ENCODE measurements around the gene BEND3. TPM values are rescaled to one million over a fixed set of nuclear protein-coding genes. Genes with fewer than 3 reads are reported as not detected.
"Not testable (repeated sequence)": the region's sequence is repeated elsewhere in the genome, so short reads cannot be mapped to it uniquely, and the experiment has no call there.

Gene BEND3
- total RNA-seq: 10 to 100 TPM in 2 of 3 donors, 1 to 10 TPM in 1; 8.9 to 12.0 (median 11.1) TPM

GRCh38 chr6:107114926-107115694 is at the start of gene BEND3:
Gene BEND3 (minus strand): TSS chr6:107115515. CDS start chr6:107099285, 16,230 bp downstream.
- DNase-seq (peak; percentile 64), ATAC-seq (peak; percentile 45 to 49)
- Mint-ChIP-seq H3K36me3 (ENCODE audit: insufficient read depth) (no peaks in the 10 kb centered on the region), H3K4me1 (ENCODE audit: low read depth) (peaks cover 17% of the 10 kb centered on the region), H3K9me3 (no peaks in the 10 kb centered on the region), H3K4me3 (peak within 1 kb of the TSS; percentile 82), H3K27me3 (ENCODE audit: low read depth) (peaks cover 9% of the 10 kb centered on the region)

GRCh38 chr6:107164299-107164698 is 49.0 kb upstream of the BEND3 start:
- H3K36me3 Mint-ChIP-seq (ENCODE audit: insufficient read depth); ATAC-seq; DNase-seq; H3K9me3 Mint-ChIP-seq; H3K4me3 Mint-ChIP-seq; H3K27me3 Mint-ChIP-seq (ENCODE audit: low read depth); H3K4me1 Mint-ChIP-seq (ENCODE audit: low read depth): not testable (repeated sequence)

GRCh38 chr6:107161521-107161920 is 46.2 kb upstream of the BEND3 start:
- no peaks in the 10 kb centered on the region for H3K9me3 Mint-ChIP-seq
- H3K4me3 Mint-ChIP-seq: no peak overlapping the region
- DNase-seq (no peak), ATAC-seq (no peak)
- no peaks in the 10 kb centered on the region for H3K27me3 Mint-ChIP-seq (ENCODE audit: low read depth)
- peaks cover 2% of the 10 kb centered on the region for H3K36me3 Mint-ChIP-seq (ENCODE audit: insufficient read depth)
- H3K4me1 Mint-ChIP-seq (ENCODE audit: low read depth): no peaks in the 10 kb centered on the region

GRCh38 chr6:107156617-107157016 is 41.3 kb upstream of the BEND3 start:
- ATAC-seq (no peak), DNase-seq (no peak)
- peaks cover 2% of the 10 kb centered on the region for H3K36me3 Mint-ChIP-seq (ENCODE audit: insufficient read depth)
- no peaks in the 10 kb centered on the region for H3K4me1 Mint-ChIP-seq (ENCODE audit: low read depth)
- no peaks in the 10 kb centered on the region for H3K27me3 Mint-ChIP-seq (ENCODE audit: low read depth)
- no peaks in the 10 kb centered on the region for H3K9me3 Mint-ChIP-seq
- no peak overlapping the region for H3K4me3 Mint-ChIP-seq

- ATAC-seq: no peak
- no peak for DNase-seq
- no peaks in the 10 kb centered on the region for H3K4me1 Mint-ChIP-seq (ENCODE audit: low read depth)
- H3K4me3 Mint-ChIP-seq: no peak overlapping the region
- no peaks in the 10 kb centered on the region for H3K27me3 Mint-ChIP-seq (ENCODE audit: low read depth)
- peaks cover 3% of the 10 kb centered on the region for H3K36me3 Mint-ChIP-seq (ENCODE audit: insufficient read depth)
- no peaks in the 10 kb centered on the region for H3K9me3 Mint-ChIP-seq
Observed at GRCh38 chr6:107154801-107155160, 39.5 kb upstream of the BEND3 start.

- DNase-seq: no peak
- no peak for ATAC-seq
- no peak overlapping the region for H3K4me3 Mint-ChIP-seq
- H3K27me3 Mint-ChIP-seq (ENCODE audit: low read depth): no peaks in the 10 kb centered on the region
- H3K9me3 Mint-ChIP-seq: no peaks in the 10 kb centered on the region
- H3K36me3 Mint-ChIP-seq (ENCODE audit: insufficient read depth): peaks cover 3% of the 10 kb centered on the region
- H3K4me1 Mint-ChIP-seq (ENCODE audit: low read depth): no peaks in the 10 kb centered on the region
Observed at GRCh38 chr6:107154131-107154800, 39.0 kb upstream of the BEND3 start.

GRCh38 chr6:107152638-107153430 is 37.5 kb upstream of the BEND3 start:
- no peaks in the 10 kb centered on the region for H3K4me1 Mint-ChIP-seq (ENCODE audit: low read depth)
- no peaks in the 10 kb centered on the region for H3K27me3 Mint-ChIP-seq (ENCODE audit: low read depth)
- H3K9me3 Mint-ChIP-seq: no peaks in the 10 kb centered on the region
- H3K36me3 Mint-ChIP-seq (ENCODE audit: insufficient read depth): peaks cover 3% of the 10 kb centered on the region
- DNase-seq (no peak), ATAC-seq (no peak)
- no peak overlapping the region for H3K4me3 Mint-ChIP-seq

- no peak for ATAC-seq
- H3K27me3 Mint-ChIP-seq (ENCODE audit: low read depth): no peaks in the 10 kb centered on the region
- H3K4me3 Mint-ChIP-seq: no peak overlapping the region
- H3K36me3 Mint-ChIP-seq (ENCODE audit: insufficient read depth): no peaks in the 10 kb centered on the region
- H3K9me3 Mint-ChIP-seq: no peaks in the 10 kb centered on the region
- no peaks in the 10 kb centered on the region for H3K4me1 Mint-ChIP-seq (ENCODE audit: low read depth)
- no peak for DNase-seq
Observed at GRCh38 chr6:107144666-107145065, 29.4 kb upstream of the BEND3 start.

GRCh38 chr6:107144014-107144413 is 28.7 kb upstream of the BEND3 start:
- no peaks in the 10 kb centered on the region for H3K4me1 Mint-ChIP-seq (ENCODE audit: low read depth)
- no peaks in the 10 kb centered on the region for H3K9me3 Mint-ChIP-seq
- H3K4me3 Mint-ChIP-seq: no peak overlapping the region
- no peaks in the 10 kb centered on the region for H3K27me3 Mint-ChIP-seq (ENCODE audit: low read depth)
- DNase-seq (no peak), ATAC-seq (no peak)
- H3K36me3 Mint-ChIP-seq (ENCODE audit: insufficient read depth): no peaks in the 10 kb centered on the region

GRCh38 chr6:107140581-107140980 is 25.3 kb upstream of the BEND3 start:
- H3K27me3 Mint-ChIP-seq (ENCODE audit: low read depth): no peaks in the 10 kb centered on the region
- H3K4me1 Mint-ChIP-seq (ENCODE audit: low read depth): no peaks in the 10 kb centered on the region
- no peak overlapping the region for H3K4me3 Mint-ChIP-seq
- no peaks in the 10 kb centered on the region for H3K36me3 Mint-ChIP-seq (ENCODE audit: insufficient read depth)
- DNase-seq: no peak
- ATAC-seq: no peak
- no peaks in the 10 kb centered on the region for H3K9me3 Mint-ChIP-seq

GRCh38 chr6:107136324-107136723 is 21.0 kb upstream of the BEND3 start:
- not testable (repeated sequence) for H3K9me3 Mint-ChIP-seq; H3K4me1 Mint-ChIP-seq (ENCODE audit: low read depth); H3K4me3 Mint-ChIP-seq; H3K36me3 Mint-ChIP-seq (ENCODE audit: insufficient read depth); H3K27me3 Mint-ChIP-seq (ENCODE audit: low read depth); DNase-seq; ATAC-seq

- H3K9me3 Mint-ChIP-seq; H3K4me3 Mint-ChIP-seq; H3K27me3 Mint-ChIP-seq (ENCODE audit: low read depth); H3K36me3 Mint-ChIP-seq (ENCODE audit: insufficient read depth); DNase-seq; H3K4me1 Mint-ChIP-seq (ENCODE audit: low read depth); ATAC-seq: not testable (repeated sequence)
Observed at GRCh38 chr6:107135048-107135680, 19.8 kb upstream of the BEND3 start.

- no peak for ATAC-seq
- DNase-seq: peak; percentile 10
- Mint-ChIP-seq H3K4me1 (ENCODE audit: low read depth) (no peaks in the 10 kb centered on the region), H3K27me3 (ENCODE audit: low read depth) (no peaks in the 10 kb centered on the region), H3K36me3 (ENCODE audit: insufficient read depth) (no peaks in the 10 kb centered on the region), H3K4me3 (no peak overlapping the region), H3K9me3 (no peaks in the 10 kb centered on the region)
Observed at GRCh38 chr6:107132330-107132954, 17.1 kb upstream of the BEND3 start.

- DNase-seq (no peak), ATAC-seq (no peak)
- Mint-ChIP-seq H3K36me3 (ENCODE audit: insufficient read depth) (no peaks in the 10 kb centered on the region), H3K4me3 (no peak overlapping the region), H3K4me1 (ENCODE audit: low read depth) (no peaks in the 10 kb centered on the region), H3K27me3 (ENCODE audit: low read depth) (no peaks in the 10 kb centered on the region), H3K9me3 (no peaks in the 10 kb centered on the region)
Observed at GRCh38 chr6:107129370-107129925, 14.1 kb upstream of the BEND3 start.

Measured in activated T-cell treated with anti-CD3 and anti-CD28 coated beads, Interleukin-2, amount 50 U/mL, for 4 hours (primary cell).